H1 (cell line): ENCODE data around the gene MYLK3. TPM values are rescaled to one million over a fixed set of nuclear protein-coding genes. Genes with fewer than 3 reads are reported as not detected.
A peak's percentile ranks its signal among the peaks of the same experiment; 100 is the strongest.

Source experiments
- CBX5 ChIP-seq: fragments of 300-800, 300-1000 bp; sonication (generic); IDR thresholded peaks from 2 replicates; pipeline ENCODE4 v1.7.1; 2016; ENCODE audit warnings: antibody characterized with exemption, low read length, low read depth
- TEAD4 ChIP-seq: IDR thresholded peaks from 2 replicates; pipeline ENCODE4 v1.6.1; 2012; ENCODE audit warnings: low read depth, low read length, inconsistent platforms, mixed read lengths
- YY1 ChIP-seq: IDR thresholded peaks from 2 replicates; pipeline ENCODE4 v1.6.1; 2011; ENCODE audit warnings: low read depth, mild to moderate bottlenecking, low read length
- polyA plus RNA-seq, 7 experiments: library from polyadenylated mRNA; depleted of rRNA in 3 of 7; stranded (reverse) in 5 of 7; unstranded in 2 of 7; fragments of >200 nt in 5 of 7; fragments of 200-250 nt in 2 of 7; gene quantifications; 1 replicate in 5 of 7; 2 replicates in 1 of 7; 4 replicates in 1 of 7; pipeline versions ENCODE4 v1.2.1 to v1.2.3, GENCODE V29; 2011 to 2013; ENCODE audit warnings: missing spikeins in 2 of 7, mixed read lengths in 2 of 7
- total RNA-seq: library from RNA; stranded (reverse); fragmentation: NEBNext Ultra II Directional; extraction: Animal tissue kit (Norgen Biotek cat#: 25700); gene quantifications from 2 replicates; pipeline ENCODE4 v1.2.1, GENCODE V29; 2021

The MYLK3 gene
- total and polyA plus RNA-seq, 2 of the 8 experiments (the other 6 are each of a cell fraction or from before 2014, with no cell fraction given) = 0.14 to 0.35 TPM

DNA sequence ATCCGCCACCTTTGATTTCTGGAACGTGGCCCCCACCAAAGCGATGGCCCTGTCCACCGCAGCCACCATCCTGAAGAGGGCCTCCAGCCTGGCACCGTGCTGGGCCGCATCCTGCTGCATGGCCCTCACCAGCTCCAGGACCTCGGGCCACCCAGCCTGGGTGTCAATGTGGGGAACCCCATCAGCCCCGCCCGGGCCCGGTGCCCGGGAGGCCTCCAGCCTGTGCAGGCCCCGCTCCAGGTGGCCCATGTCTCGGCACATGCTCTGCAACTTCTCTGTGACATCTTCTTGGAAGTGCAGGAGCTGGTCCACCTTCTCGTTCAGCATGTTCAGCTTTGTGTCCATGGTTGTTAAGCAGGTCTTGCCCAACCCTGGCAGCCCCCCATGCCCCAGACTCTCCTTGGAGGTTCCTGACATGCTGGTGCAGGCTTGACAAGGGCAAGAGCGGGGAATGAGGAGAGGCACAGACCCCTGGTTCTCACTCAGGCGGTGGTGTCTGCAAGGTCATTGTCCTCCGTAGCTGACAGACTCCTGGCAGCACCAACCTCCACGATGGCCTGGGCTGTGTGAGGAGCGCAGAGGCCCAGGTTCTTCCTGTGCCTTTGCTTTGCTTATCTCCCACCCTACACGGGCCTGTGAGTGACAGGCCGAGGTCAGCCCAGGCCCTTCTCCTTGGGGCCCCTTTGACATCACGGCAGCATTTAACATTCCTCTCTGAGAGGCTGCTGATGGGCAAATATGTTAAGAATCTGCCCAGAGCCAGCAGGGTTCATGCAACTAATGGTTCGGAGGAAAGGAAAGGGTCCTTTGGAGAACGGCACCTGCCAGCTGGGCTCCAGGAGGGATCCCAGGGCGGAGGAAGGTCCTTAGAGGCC is at the start of gene MYLK3 (continued):
- TF ChIP-seq YY1 = peak; percentile 27; the same call in 1 of the 2 replicates
- no peak for TF ChIP-seq CBX5
- peak; percentile 88 for TF ChIP-seq TEAD4
